Measurements from ENCODE around the gene SERPINI1. TPM values are rescaled to one million over a fixed set of nuclear protein-coding genes. Genes with fewer than 3 reads are reported as not detected.

The SERPINI1 gene
- total and polyA plus RNA-seq, 9 of the 15 experiments (the other 6 are each of a cell fraction or from before 2014, with no cell fraction given): 1.6 to 9.9 (median 3.5) TPM

- Histone ChIP-seq H2AFZ (ENCODE audit: low read depth, low read length) (no peak overlapping the region), H3K27me3 (ENCODE audit: control insufficient read depth in 2 of 2, insufficient read depth in 2 of 2, low read length in 2 of 2) (no peaks in the 10 kb centered on the region), H3K4me3 (no peak overlapping the region), H3K4me1 (replicated peaks in 1 of 2; ENCODE audit: control insufficient read depth in 2 of 2, insufficient read depth in 2 of 2, low read length in 2 of 2) (no peaks in the 10 kb centered on the region), H3K27ac (ENCODE audit: extremely low read depth, low read depth, low read length) (no peak overlapping the region), H3K9me1 (ENCODE audit: control insufficient read depth, insufficient read depth, low read length) (no peaks in the 10 kb centered on the region), H3K9ac (ENCODE audit: insufficient read depth in 1 of 2, low read depth in 2 of 2, low read length in 2 of 2) (no peak overlapping the region), H3K36me3 (ENCODE audit: control insufficient read depth, insufficient read depth, low read length) (no peaks in the 10 kb centered on the region), H3K4me2 (ENCODE audit: insufficient read depth, low read length) (no peak overlapping the region), H4K20me1 (replicated peaks; ENCODE audit: control insufficient read depth, insufficient read depth, low read length) (no peaks in the 10 kb centered on the region), H3K9me3 (replicated peaks; ENCODE audit: control insufficient read depth, insufficient read depth, low read depth, low read length) (no peaks in the 10 kb centered on the region), H3K79me2 (ENCODE audit: control insufficient read depth, insufficient read depth, low read length) (no peaks in the 10 kb centered on the region)
- in situ Hi-C loops (cut with MboI): no loop called here
- WGBS (ENCODE audit: insufficient coverage, low coverage, missing lambda C conversion rate): 6% methylated on average over 2 of the region's 2 CpGs
- TF ChIP-seq DEAF1 (CRISPR knock-in tag; IDR thresholded peaks at IDR 0.05) (peak; percentile 29; the same call in 1 of the 2 replicates), ZNF77 (CRISPR knock-in tag; IDR thresholded peaks at IDR 0.05) (no peak), RAD21 (CRISPR knock-in tag; conservative IDR thresholded peaks at IDR 0.05 in 1 of 2, IDR thresholded peaks at IDR 0.05 in 1 of 2) (peak; percentile 40 to 51), ZNF699 (CRISPR knock-in tag; IDR thresholded peaks at IDR 0.05; ENCODE audit: insufficient replicate concordance) (no peak)
- BruUV-seq (replicated peaks): no TSS peak
- ATAC-seq: no peak
- ChIA-PET CTCF (ENCODE audit: low intra/inter-chr PET ratio) (interaction anchor here (0.9 kb wide), 1 partner anchor 45 kb away, joined by 4 read pairs; no protein-coding TSS in a partner anchor), POLR2A (interaction anchor here (0.6 kb wide), 1 partner anchor 23 kb away, joined by 3 read pairs; no protein-coding TSS in a partner anchor)
- intact Hi-C loops (cut with micrococcal nuclease): no loop called here
- no peak for DNase-seq (ENCODE audit: extremely low read depth in 1 of 4, low spot score in 3 of 4)
- FAIRE-seq: no peak
These were observed 101.9 kb downstream of the SERPINI1 start for GRCh38 chr3:167837466-167837865.

Measured in K562 (cell line).